HFFc6 (cell line): Measurements from ENCODE around the gene ZFYVE28. TPM values are rescaled to one million over a fixed set of nuclear protein-coding genes. Genes with fewer than 3 reads are reported as not detected.

Source experiments
- DNase-seq: peaks from one replicate; pipeline ENCODE4 v3.0.0-alpha.2; 2018
- H3K27ac Mint-ChIP-seq: 2 replicates; pipeline ENCODE4 v1.8.0; 2020; ENCODE audit warnings: mild to moderate bottlenecking, mixed read lengths
- H3K27me3 Mint-ChIP-seq: 2 replicates; pipeline ENCODE4 v1.8.0; 2021; ENCODE audit warnings: mild to moderate bottlenecking, moderate library complexity, mixed read lengths; ENCODE audit not compliant: insufficient read depth
- H3K36me3 Mint-ChIP-seq: 2 replicates; pipeline ENCODE4 v1.8.0; 2021; ENCODE audit warnings: low read depth, mixed read lengths
- H3K4me1 Mint-ChIP-seq: 2 replicates; pipeline ENCODE4 v1.8.0; 2020; ENCODE audit warnings: low read depth, mixed read lengths
- H3K4me3 Mint-ChIP-seq: 2 replicates; pipeline ENCODE4 v1.8.0; 2020; ENCODE audit warnings: mild to moderate bottlenecking, moderate library complexity, mixed read lengths
- H3K9me3 Mint-ChIP-seq: 2 replicates; pipeline ENCODE4 v1.8.0; 2020; ENCODE audit warnings: mild to moderate bottlenecking, mixed read lengths
- total RNA-seq, 6 experiments: library from RNA; stranded (reverse); fragmentation: NEBNext Ultra II Directional; extraction: Animal tissue kit (Norgen Biotek cat#: 25700); gene quantifications; 2 replicates in 1 of 6; 3 replicates in 5 of 6; pipeline ENCODE4 v1.2.3, GENCODE V29; 2021
- TF ChIP-seq, protein P1 (sequence below): fragments of 200-600 bp; sonication (generic); IDR thresholded peaks from 2 replicates; pipeline ENCODE4 v1.5.0; 2021; ENCODE audit warnings: antibody characterized with exemption, mild to moderate bottlenecking

Gene ZFYVE28
- total RNA-seq, 6 experiments from 2014 or later = 1.8 to 5.4 (median 2.2) TPM

DNA sequence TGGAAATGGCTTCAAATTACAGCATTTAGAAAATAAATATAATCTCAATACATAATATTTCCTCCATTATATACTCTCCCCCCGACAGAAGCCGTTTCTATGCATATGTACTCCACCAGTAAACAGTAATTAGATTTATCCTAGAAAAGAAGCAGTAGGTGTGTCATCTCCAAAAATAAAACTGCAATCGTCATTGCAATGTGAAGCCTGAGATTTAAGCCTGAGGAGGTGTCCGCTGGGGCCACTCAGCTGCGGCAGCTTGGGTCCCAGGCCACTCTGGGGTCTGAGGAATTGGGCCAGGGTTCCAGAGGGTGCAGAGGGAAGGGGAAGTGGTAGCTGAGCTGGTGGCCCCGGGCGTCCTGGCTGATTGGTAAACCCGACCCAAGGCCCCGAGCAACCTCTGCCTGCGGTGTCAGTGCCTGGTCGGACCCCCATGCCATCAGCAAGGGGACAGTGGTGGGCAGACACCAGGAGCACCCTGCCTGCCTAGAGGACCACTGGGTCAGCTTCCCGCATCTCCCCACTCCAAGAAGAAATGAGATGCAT is 148.8 kb downstream of the ZFYVE28 start:
- TF ChIP-seq, protein P1, sequence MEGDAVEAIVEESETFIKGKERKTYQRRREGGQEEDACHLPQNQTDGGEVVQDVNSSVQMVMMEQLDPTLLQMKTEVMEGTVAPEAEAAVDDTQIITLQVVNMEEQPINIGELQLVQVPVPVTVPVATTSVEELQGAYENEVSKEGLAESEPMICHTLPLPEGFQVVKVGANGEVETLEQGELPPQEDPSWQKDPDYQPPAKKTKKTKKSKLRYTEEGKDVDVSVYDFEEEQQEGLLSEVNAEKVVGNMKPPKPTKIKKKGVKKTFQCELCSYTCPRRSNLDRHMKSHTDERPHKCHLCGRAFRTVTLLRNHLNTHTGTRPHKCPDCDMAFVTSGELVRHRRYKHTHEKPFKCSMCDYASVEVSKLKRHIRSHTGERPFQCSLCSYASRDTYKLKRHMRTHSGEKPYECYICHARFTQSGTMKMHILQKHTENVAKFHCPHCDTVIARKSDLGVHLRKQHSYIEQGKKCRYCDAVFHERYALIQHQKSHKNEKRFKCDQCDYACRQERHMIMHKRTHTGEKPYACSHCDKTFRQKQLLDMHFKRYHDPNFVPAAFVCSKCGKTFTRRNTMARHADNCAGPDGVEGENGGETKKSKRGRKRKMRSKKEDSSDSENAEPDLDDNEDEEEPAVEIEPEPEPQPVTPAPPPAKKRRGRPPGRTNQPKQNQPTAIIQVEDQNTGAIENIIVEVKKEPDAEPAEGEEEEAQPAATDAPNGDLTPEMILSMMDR = no peak
- Mint-ChIP-seq H3K27me3 (peaks cover 13% of the 10 kb centered on the region), H3K27ac (no peak overlapping the region), H3K4me1 (peaks cover 8% of the 10 kb centered on the region), H3K36me3 (no peaks in the 10 kb centered on the region), H3K9me3 (no peaks in the 10 kb centered on the region), H3K4me3 (no peak overlapping the region)
- DNase-seq = no peak

DNA sequence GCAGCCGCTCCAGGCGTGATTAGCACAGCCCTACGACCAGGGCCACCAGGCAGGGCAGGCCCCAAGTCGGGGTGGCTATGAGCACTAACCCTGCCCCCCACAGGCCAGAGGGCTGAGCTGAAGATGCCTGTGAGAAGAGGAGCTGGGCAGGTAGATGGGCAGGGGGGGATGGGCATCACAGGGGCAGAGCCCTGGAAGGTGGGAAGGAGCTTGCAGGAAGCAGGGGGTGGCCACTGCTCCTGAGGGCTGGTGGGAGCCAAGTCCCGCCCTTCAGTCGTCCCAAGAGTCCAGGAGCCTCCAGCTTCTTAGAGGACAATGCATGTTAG is 149.3 kb downstream of the ZFYVE28 start:
- H3K36me3 Mint-ChIP-seq = no peaks in the 10 kb centered on the region
- TF ChIP-seq, protein P1 = no peak
- peaks cover 13% of the 10 kb centered on the region for H3K27me3 Mint-ChIP-seq
- no peak for DNase-seq
- peaks cover 8% of the 10 kb centered on the region for H3K4me1 Mint-ChIP-seq
- no peak overlapping the region for H3K27ac Mint-ChIP-seq
- no peak overlapping the region for H3K4me3 Mint-ChIP-seq
- no peaks in the 10 kb centered on the region for H3K9me3 Mint-ChIP-seq

DNA sequence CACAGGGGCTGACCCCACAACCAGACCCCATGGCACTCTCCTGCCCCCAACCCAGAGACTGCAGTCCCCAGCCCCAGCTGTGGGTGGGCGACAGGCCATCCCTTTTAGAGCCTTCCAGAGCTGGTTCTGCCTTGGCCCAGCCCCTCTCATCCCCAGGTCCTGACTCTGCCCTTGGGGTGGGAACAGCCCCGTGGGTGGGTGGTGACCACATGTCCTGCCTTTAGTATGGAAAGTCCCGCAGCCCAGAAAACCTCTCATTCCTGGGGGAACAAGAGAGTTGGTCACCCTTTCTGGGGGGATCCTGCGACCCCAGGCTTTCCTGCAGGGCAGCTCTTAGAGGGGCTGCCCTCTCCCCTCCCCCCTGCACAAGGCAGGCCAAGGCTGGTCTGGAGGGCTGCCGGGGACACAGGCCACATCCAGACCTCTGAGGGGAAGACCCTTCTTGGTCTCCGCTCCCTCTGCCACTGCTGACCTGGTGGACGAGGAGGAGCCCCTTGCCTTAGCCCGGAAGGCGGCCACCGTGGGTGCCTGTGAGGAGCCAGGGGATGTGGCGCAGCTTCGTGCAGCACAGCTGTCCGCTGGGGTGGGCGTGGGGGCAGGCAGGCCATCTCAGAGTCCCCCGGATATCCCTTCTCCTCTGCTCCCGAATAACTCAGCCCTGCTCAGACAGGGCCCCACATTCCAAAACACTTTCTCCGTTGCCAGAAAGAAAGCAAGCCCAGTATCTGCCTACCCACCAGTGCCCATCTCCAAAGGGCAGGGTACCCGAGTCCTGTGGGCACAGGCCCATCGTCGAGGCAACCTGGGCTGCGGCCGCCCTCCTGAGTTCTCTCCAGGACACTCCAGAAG is 149.9 kb downstream of the ZFYVE28 start:
- H3K4me3 Mint-ChIP-seq = no peak overlapping the region
- no peak overlapping the region for H3K27ac Mint-ChIP-seq
- DNase-seq = no peak
- peaks cover 8% of the 10 kb centered on the region for H3K4me1 Mint-ChIP-seq
- TF ChIP-seq, protein P1 = no peak
- H3K9me3 Mint-ChIP-seq = no peaks in the 10 kb centered on the region
- peaks cover 13% of the 10 kb centered on the region for H3K27me3 Mint-ChIP-seq
- no peaks in the 10 kb centered on the region for H3K36me3 Mint-ChIP-seq

DNA sequence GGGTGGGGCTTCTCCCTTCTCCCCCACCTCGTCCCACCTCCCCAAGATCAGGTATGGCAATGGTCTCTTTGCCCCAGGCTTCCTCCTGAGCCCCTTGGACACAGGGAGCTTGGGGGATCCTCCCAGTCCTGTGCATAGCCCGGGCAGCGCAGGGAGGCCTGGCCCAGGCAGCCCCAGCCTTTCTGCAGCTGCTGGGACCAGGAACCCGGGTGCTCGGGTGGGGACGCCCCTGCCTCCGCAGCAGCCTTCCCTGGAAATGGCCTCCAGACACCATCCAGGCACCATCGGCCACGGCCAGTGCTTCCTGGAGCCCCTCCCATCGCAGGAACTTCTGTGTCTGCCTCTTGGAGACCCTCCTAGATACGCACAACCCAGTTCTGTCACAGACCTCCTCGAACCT is 150.6 kb downstream of the ZFYVE28 start:
- H3K9me3 Mint-ChIP-seq = no peaks in the 10 kb centered on the region
- no peaks in the 10 kb centered on the region for H3K36me3 Mint-ChIP-seq
- DNase-seq = no peak
- peaks cover 7% of the 10 kb centered on the region for H3K27me3 Mint-ChIP-seq
- TF ChIP-seq, protein P1 = no peak
- H3K4me3 Mint-ChIP-seq = no peak overlapping the region
- no peak overlapping the region for H3K27ac Mint-ChIP-seq
- H3K4me1 Mint-ChIP-seq = peaks cover 8% of the 10 kb centered on the region

DNA sequence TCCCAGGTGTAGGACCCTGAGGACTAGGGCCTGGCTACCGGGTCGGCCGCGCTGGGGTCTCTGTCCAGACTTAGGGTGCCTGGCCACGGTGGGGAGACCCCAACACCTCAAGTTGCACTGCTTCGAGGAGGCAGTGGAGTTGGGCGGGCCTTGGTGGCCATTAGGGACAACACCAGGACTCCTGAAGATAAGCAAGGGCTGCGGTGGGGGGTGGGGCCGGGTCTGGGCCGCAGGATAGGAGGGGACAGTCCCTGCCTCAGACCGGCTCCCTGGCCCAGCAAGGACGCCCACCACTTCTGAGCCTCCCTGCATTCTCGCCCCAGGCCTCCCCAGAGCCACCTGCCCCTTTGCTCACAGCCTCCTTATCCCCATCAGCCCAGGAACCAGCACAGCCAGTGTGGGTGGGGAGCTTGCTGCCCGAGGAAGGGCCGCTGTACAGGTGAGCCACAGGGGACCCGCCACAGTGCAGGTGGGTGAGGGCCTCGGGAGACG is 151.1 kb downstream of the ZFYVE28 start:
- peaks cover 8% of the 10 kb centered on the region for H3K4me1 Mint-ChIP-seq
- H3K27me3 Mint-ChIP-seq = peaks cover 3% of the 10 kb centered on the region
- no peak overlapping the region for H3K27ac Mint-ChIP-seq
- H3K9me3 Mint-ChIP-seq = no peaks in the 10 kb centered on the region
- DNase-seq = no peak
- no peaks in the 10 kb centered on the region for H3K36me3 Mint-ChIP-seq
- no peak overlapping the region for H3K4me3 Mint-ChIP-seq
- TF ChIP-seq, protein P1 = no peak
